Natural killer cell (primary cell): ENCODE data around the gene KHNYN. TPM values are rescaled to one million over a fixed set of nuclear protein-coding genes. Genes with fewer than 3 reads are reported as not detected.

Experiments used
- ATAC-seq, 3 donors: fragments of 150-1000 bp in 2 of 3; fragments of 200-7000 bp in 1 of 3; cut with Tn5 transposase; 1 replicate in 1 of 3; 2 replicates in 2 of 3; pipeline ENCODE4 v1.10.0; 2021; ENCODE audit warnings: mild to moderate bottlenecking in 2 of 3, moderate library complexity in 2 of 3
- DNase-seq, 2 donors: peaks; one replicate each; pipeline versions ENCODE4 v3.0.0 to v3.0.0-alpha.2; 2013 to 2021; ENCODE audit warnings: mixed read lengths in 1 of 2
- H3K27ac ChIP-seq: one replicate; pipeline ENCODE4 v1.5.1; 2013; ENCODE audit warnings: mild to moderate bottlenecking, low read length
- H3K27me3 ChIP-seq: one replicate; pipeline ENCODE4 v1.6.1; 2013; ENCODE audit warnings: low read length; ENCODE audit not compliant: control insufficient read depth, insufficient read depth
- H3K36me3 ChIP-seq: one replicate; pipeline ENCODE4 v1.6.1; 2013; ENCODE audit warnings: low read length; ENCODE audit not compliant: control insufficient read depth, insufficient read depth
- H3K4me1 ChIP-seq: one replicate; pipeline ENCODE4 v1.6.1; 2013; ENCODE audit warnings: low read length; ENCODE audit not compliant: control insufficient read depth, insufficient read depth
- H3K4me3 ChIP-seq: one replicate; pipeline ENCODE4 v1.5.1; 2013; ENCODE audit warnings: low read length
- H3K9me3 ChIP-seq: one replicate; pipeline ENCODE4 v1.6.1; 2013; ENCODE audit warnings: low read length; ENCODE audit not compliant: control insufficient read depth, insufficient read depth
- H3K27ac Mint-ChIP-seq, 2 donors: one replicate each; pipeline ENCODE4 v1.8.0; 2022; ENCODE audit warnings: mild to moderate bottlenecking in 2 of 2, mixed read lengths in 2 of 2, moderate library complexity in 1 of 2
- H3K27me3 Mint-ChIP-seq, 2 donors: one replicate each; pipeline ENCODE4 v1.8.0; 2022; ENCODE audit warnings: low read depth in 2 of 2, mixed read lengths in 2 of 2
- H3K36me3 Mint-ChIP-seq: one replicate; pipeline ENCODE4 v1.8.0; 2022; ENCODE audit warnings: mixed read lengths
- H3K4me1 Mint-ChIP-seq, 2 donors: one replicate each; pipeline ENCODE4 v1.8.0; 2022; ENCODE audit warnings: mixed read lengths in 2 of 2
- H3K4me3 Mint-ChIP-seq: one replicate; pipeline ENCODE4 v1.8.0; 2022; ENCODE audit warnings: mild to moderate bottlenecking, moderate library complexity, mixed read lengths
- H3K9me3 Mint-ChIP-seq, 2 donors: one replicate each; pipeline ENCODE4 v1.8.0; 2022; ENCODE audit warnings: mixed read lengths in 2 of 2
- CTCF ChIP-seq: fragments of 200-600 bp; IDR thresholded peaks from one replicate; pipeline ENCODE4 v1.8.0; 2022; ENCODE audit warnings: antibody characterized with exemption
- WGBS: methylation state at CpG from one replicate; pipeline ENCODE4 v1.1.7; 2013; ENCODE audit warnings: missing lambda C conversion rate; ENCODE audit not compliant: insufficient coverage; 5-methylcytosine and 5-hydroxymethylcytosine counted together
- intact Hi-C: fragments of 100-400 bp; cut with micrococcal nuclease; formaldehyde crosslinking; loops from one replicate; pipeline ENCODE4 v1.14.2; 2022
- total RNA-seq, 4 donors: library from RNA; stranded (reverse); fragments of 120-200 nt in 1 of 4; gene quantifications; one replicate each; pipeline versions ENCODE4 v1.2.3 to v1.2.4, GENCODE V29; 2013 to 2022

Gene KHNYN
- total RNA-seq, 3 donors from 2014 or later (not counting 1 experiment from before 2014, with no cell fraction given) = 106 to 141 (median 116) TPM

GRCh38 chr14:24392325-24393091 is 37.2 kb upstream of the KHNYN start:
- Histone ChIP-seq H3K4me3 (no peak overlapping the region), H3K9me3 (no peaks in the 10 kb centered on the region), H3K36me3 (no peaks in the 10 kb centered on the region), H3K4me1 (no peaks in the 10 kb centered on the region), H3K27me3 (no peaks in the 10 kb centered on the region), H3K27ac (no peak overlapping the region)
- Mint-ChIP-seq H3K27ac (no peak overlapping the region), H3K36me3 (no peaks in the 10 kb centered on the region), H3K27me3 (peaks cover 23 to 24% of the 10 kb centered on the region in 2 donors), H3K4me1 (peaks cover 6% of the 10 kb centered on the region in 2 donors), H3K4me3 (no peak overlapping the region), H3K9me3 (no peaks in the 10 kb centered on the region)
- TF ChIP-seq CTCF = no peak
- DNase-seq (no peak), ATAC-seq (no peak)
- intact Hi-C loops = no loop called here
- WGBS = 84% methylated on average over 6 of the region's 8 CpGs

- no peak overlapping the region for H3K27ac Mint-ChIP-seq
- peaks cover 3% of the 10 kb centered on the region for H3K4me1 ChIP-seq
- no peaks in the 10 kb centered on the region for H3K9me3 Mint-ChIP-seq
- H3K4me1 Mint-ChIP-seq = peaks cover 6 to 9% of the 10 kb centered on the region in 2 donors
- H3K4me3 ChIP-seq = no peak overlapping the region
- H3K27me3 ChIP-seq = peaks cover 2% of the 10 kb centered on the region
- peaks cover 15% of the 10 kb centered on the region in 2 donors for H3K27me3 Mint-ChIP-seq
- H3K4me3 Mint-ChIP-seq = no peak overlapping the region
- DNase-seq = no peak
- WGBS = 45% methylated on average over 2 of the region's 3 CpGs
- no peaks in the 10 kb centered on the region for H3K36me3 ChIP-seq
- TF ChIP-seq CTCF = no peak
- H3K9me3 ChIP-seq = no peaks in the 10 kb centered on the region
- ATAC-seq = no peak
- no peaks in the 10 kb centered on the region for H3K36me3 Mint-ChIP-seq
- intact Hi-C loops = no loop called here
- no peak overlapping the region for H3K27ac ChIP-seq
Measured at GRCh38 chr14:24394275-24394674, 35.5 kb upstream of the KHNYN start.

GRCh38 chr14:24395609-24396582 is 33.9 kb upstream of the KHNYN start:
- peaks cover 6 to 15% of the 10 kb centered on the region in 2 donors for H3K4me1 Mint-ChIP-seq
- peak overlapping the region in 1 of 2 donors; percentile 33 for H3K27ac Mint-ChIP-seq
- 50% methylated on average over 7 of the region's 8 CpGs for WGBS

More at GRCh38 chr14:24395609-24396582, 33.9 kb upstream of the KHNYN start:
- no peaks in the 10 kb centered on the region for H3K36me3 Mint-ChIP-seq
- no peak for DNase-seq
- peaks cover 7 to 18% of the 10 kb centered on the region in 2 donors for H3K27me3 Mint-ChIP-seq
- no peaks in the 10 kb centered on the region for H3K9me3 Mint-ChIP-seq
- H3K27ac ChIP-seq = no peak overlapping the region
- intact Hi-C loops = no loop called here
- no peaks in the 10 kb centered on the region for H3K36me3 ChIP-seq
- no peak for TF ChIP-seq CTCF
- H3K9me3 ChIP-seq = no peaks in the 10 kb centered on the region
- ATAC-seq = peak in 1 of 3 donors; percentile 24
- peaks cover 9% of the 10 kb centered on the region for H3K27me3 ChIP-seq
- no peak overlapping the region for H3K4me3 ChIP-seq
- peaks cover 9% of the 10 kb centered on the region for H3K4me1 ChIP-seq
- no peak overlapping the region for H3K4me3 Mint-ChIP-seq
